IgD-negative memory B cell (primary cell): ENCODE results near the gene KIF25. TPM values are rescaled to one million over a fixed set of nuclear protein-coding genes. Genes with fewer than 3 reads are reported as not detected.
"Not testable (repeated sequence)": the region's sequence is repeated elsewhere in the genome, so short reads cannot be mapped to it uniquely, and the experiment has no call there.

Experiments used
- H3K27ac Mint-ChIP-seq, 3 donors: one replicate each; pipeline ENCODE4 v1.8.0; 2020 to 2022; ENCODE audit warnings: mild to moderate bottlenecking in 3 of 3, mixed read lengths in 3 of 3, moderate library complexity in 1 of 3
- H3K27me3 Mint-ChIP-seq: one replicate; pipeline ENCODE4 v1.8.0; 2021; ENCODE audit warnings: mixed read lengths
- H3K36me3 Mint-ChIP-seq: one replicate; pipeline ENCODE4 v1.8.0; 2020; ENCODE audit warnings: mild to moderate bottlenecking, mixed read lengths
- H3K4me1 Mint-ChIP-seq, 3 donors: one replicate each; pipeline ENCODE4 v1.8.0; 2020 to 2022; ENCODE audit warnings: mixed read lengths in 3 of 3, mild to moderate bottlenecking in 1 of 3
- H3K4me3 Mint-ChIP-seq, 4 donors: one replicate each; pipeline ENCODE4 v1.8.0; 2020 to 2022; ENCODE audit warnings: mild to moderate bottlenecking in 4 of 4, mixed read lengths in 4 of 4, moderate library complexity in 3 of 4
- H3K9me3 Mint-ChIP-seq, 3 donors: one replicate each; pipeline ENCODE4 v1.8.0; 2020 to 2021; ENCODE audit warnings: mixed read lengths in 3 of 3, mild to moderate bottlenecking in 1 of 3
- polyA plus RNA-seq: library from polyadenylated mRNA; unstranded; fragments of 300-500 nt; fragmentation: Illumina TruSeq; gene quantifications from one replicate; pipeline ENCODE4 v1.2.3, GENCODE V29; 2021

Gene KIF25
- polyA plus RNA-seq, 1 donor from 2014 or later = not detected

- peak overlapping the region in 1 of 3 donors; percentile 81 for H3K27ac Mint-ChIP-seq
- peaks cover 12% of the 10 kb centered on the region for H3K36me3 Mint-ChIP-seq
- peaks cover 0 to 1% (median 0%) of the 10 kb centered on the region in 3 donors for H3K4me1 Mint-ChIP-seq
- no peaks in the 10 kb centered on the region for H3K27me3 Mint-ChIP-seq
- H3K9me3 Mint-ChIP-seq = no peaks in the 10 kb centered on the region
- no peak overlapping the region for H3K4me3 Mint-ChIP-seq
These were observed 31.6 kb upstream of the KIF25 start for GRCh38 chr6:167965592-167966539.

- H3K9me3 Mint-ChIP-seq = no peaks in the 10 kb centered on the region
These were observed 30.9 kb upstream of the KIF25 start for GRCh38 chr6:167966540-167966905.

GRCh38 chr6:167968091-167968490, 29.4 kb upstream of the KIF25 start:
- no peak overlapping the region for H3K4me3 Mint-ChIP-seq
- no peaks in the 10 kb centered on the region for H3K9me3 Mint-ChIP-seq
- H3K27ac Mint-ChIP-seq = peak overlapping the region in 1 of 3 donors; percentile 11
- no peaks in the 10 kb centered on the region for H3K27me3 Mint-ChIP-seq
- H3K36me3 Mint-ChIP-seq = peaks cover 12% of the 10 kb centered on the region
- no peaks in the 10 kb centered on the region for H3K4me1 Mint-ChIP-seq

More at GRCh38 chr6:167966540-167966905, 30.9 kb upstream of the KIF25 start:
- peaks cover 12% of the 10 kb centered on the region for H3K36me3 Mint-ChIP-seq
- peaks cover 0 to 1% (median 0%) of the 10 kb centered on the region in 3 donors for H3K4me1 Mint-ChIP-seq
- peak overlapping the region in 1 of 3 donors; percentile 11 for H3K27ac Mint-ChIP-seq
- H3K27me3 Mint-ChIP-seq = no peaks in the 10 kb centered on the region
- no peak overlapping the region for H3K4me3 Mint-ChIP-seq

- Mint-ChIP-seq H3K27me3 (no peaks in the 10 kb centered on the region), H3K36me3 (peaks cover 9% of the 10 kb centered on the region), H3K27ac (no peak overlapping the region), H3K9me3 (no peaks in the 10 kb centered on the region), H3K4me3 (no peak overlapping the region), H3K4me1 (no peaks in the 10 kb centered on the region)
These were observed 27.2 kb upstream of the KIF25 start for GRCh38 chr6:167970230-167970629.

GRCh38 chr6:167972193-167972592, 25.3 kb upstream of the KIF25 start:
- Mint-ChIP-seq H3K36me3 (peaks cover 5% of the 10 kb centered on the region), H3K27ac (no peak overlapping the region), H3K4me3 (no peak overlapping the region), H3K4me1 (no peaks in the 10 kb centered on the region), H3K27me3 (no peaks in the 10 kb centered on the region), H3K9me3 (no peaks in the 10 kb centered on the region)

GRCh38 chr6:167973148-167973885, 24.2 kb upstream of the KIF25 start:
- peaks cover 1% of the 10 kb centered on the region for H3K36me3 Mint-ChIP-seq
- no peak overlapping the region for H3K4me3 Mint-ChIP-seq

GRCh38 chr6:167974640-167975344, 22.7 kb upstream of the KIF25 start:
- Mint-ChIP-seq H3K4me3 (no peak overlapping the region), H3K4me1 (no peaks in the 10 kb centered on the region), H3K36me3 (peaks cover 1% of the 10 kb centered on the region), H3K27ac (no peak overlapping the region), H3K27me3 (peaks cover 8% of the 10 kb centered on the region), H3K9me3 (no peaks in the 10 kb centered on the region)

More at GRCh38 chr6:167973148-167973885, 24.2 kb upstream of the KIF25 start:
- H3K27ac Mint-ChIP-seq = no peak overlapping the region
- no peaks in the 10 kb centered on the region for H3K4me1 Mint-ChIP-seq
- no peaks in the 10 kb centered on the region for H3K9me3 Mint-ChIP-seq
- H3K27me3 Mint-ChIP-seq = no peaks in the 10 kb centered on the region

- H3K36me3 Mint-ChIP-seq = peaks cover 1% of the 10 kb centered on the region
- H3K4me3 Mint-ChIP-seq = peak overlapping the region in 1 of 4 donors; percentile 41
- H3K27me3 Mint-ChIP-seq = peaks cover 8% of the 10 kb centered on the region
- no peaks in the 10 kb centered on the region for H3K4me1 Mint-ChIP-seq
- no peak overlapping the region for H3K27ac Mint-ChIP-seq
- no peaks in the 10 kb centered on the region for H3K9me3 Mint-ChIP-seq
These were observed 22.0 kb upstream of the KIF25 start for GRCh38 chr6:167975458-167975857.

GRCh38 chr6:167976116-167976657, 21.3 kb upstream of the KIF25 start:
- not testable (repeated sequence) for H3K27ac Mint-ChIP-seq, H3K27me3 Mint-ChIP-seq, H3K4me1 Mint-ChIP-seq, H3K9me3 Mint-ChIP-seq, H3K4me3 Mint-ChIP-seq, H3K36me3 Mint-ChIP-seq

GRCh38 chr6:167976708-167977107, 20.8 kb upstream of the KIF25 start:
- H3K36me3 Mint-ChIP-seq = no peaks in the 10 kb centered on the region
- H3K9me3 Mint-ChIP-seq = no peaks in the 10 kb centered on the region
- no peak overlapping the region for H3K4me3 Mint-ChIP-seq
- no peaks in the 10 kb centered on the region for H3K4me1 Mint-ChIP-seq
- peaks cover 8% of the 10 kb centered on the region for H3K27me3 Mint-ChIP-seq
- H3K27ac Mint-ChIP-seq = no peak overlapping the region

- Mint-ChIP-seq H3K27me3 (peaks cover 8% of the 10 kb centered on the region), H3K36me3 (no peaks in the 10 kb centered on the region), H3K4me1 (no peaks in the 10 kb centered on the region), H3K4me3 (no peak overlapping the region), H3K9me3 (peaks cover 0 to 2% (median 0%) of the 10 kb centered on the region in 3 donors), H3K27ac (no peak overlapping the region)
These were observed 19.6 kb upstream of the KIF25 start for GRCh38 chr6:167977717-167978467.

- no peaks in the 10 kb centered on the region for H3K4me1 Mint-ChIP-seq
- H3K9me3 Mint-ChIP-seq = peaks cover 0 to 2% (median under 1%) of the 10 kb centered on the region in 3 donors
- no peak overlapping the region for H3K27ac Mint-ChIP-seq
- H3K27me3 Mint-ChIP-seq = peaks cover 8% of the 10 kb centered on the region
- no peak overlapping the region for H3K4me3 Mint-ChIP-seq
- H3K36me3 Mint-ChIP-seq = no peaks in the 10 kb centered on the region
These were observed 18.9 kb upstream of the KIF25 start for GRCh38 chr6:167978607-167979006.

GRCh38 chr6:167979436-167980139, 17.9 kb upstream of the KIF25 start:
- no peaks in the 10 kb centered on the region for H3K4me1 Mint-ChIP-seq
- no peaks in the 10 kb centered on the region for H3K36me3 Mint-ChIP-seq
- H3K9me3 Mint-ChIP-seq = peaks cover 2 to 6% (median 4%) of the 10 kb centered on the region in 3 donors
- H3K27me3 Mint-ChIP-seq = peaks cover 8% of the 10 kb centered on the region
- no peak overlapping the region for H3K27ac Mint-ChIP-seq
- no peak overlapping the region for H3K4me3 Mint-ChIP-seq
